HEK293 (cell line): ENCODE measurements around the gene TLNRD1.

Source experiments
- CTCF ChIP-seq: fragments of 450-650 bp; formaldehyde crosslinking; IDR thresholded peaks from 2 replicates; pipeline ENCODE4 v1.5.1; 2016; ENCODE audit warnings: missing biosample characterization, missing genetic modification characterization
- ELK4 ChIP-seq: IDR thresholded peaks from 2 replicates; pipeline ENCODE4 v1.6.1; 2011; ENCODE audit warnings: mild to moderate bottlenecking, low read depth, low read length, borderline replicate concordance
- GFI1B ChIP-seq: fragments of 450-650 bp; formaldehyde crosslinking; IDR thresholded peaks from 2 replicates; pipeline ENCODE4 v1.5.1; 2016; ENCODE audit warnings: missing biosample characterization, missing genetic modification characterization
- KLF7 ChIP-seq: fragments of 450-650 bp; formaldehyde crosslinking; IDR thresholded peaks from 2 replicates; pipeline ENCODE4 v1.5.1; 2016; ENCODE audit warnings: missing biosample characterization, missing genetic modification characterization, borderline replicate concordance
- KLF8 ChIP-seq: fragments of 450-650 bp; formaldehyde crosslinking; IDR thresholded peaks from 2 replicates; pipeline ENCODE4 v1.5.1; 2016; ENCODE audit warnings: missing biosample characterization, missing genetic modification characterization
- KLF9 ChIP-seq: fragments of 450-650 bp; formaldehyde crosslinking; IDR thresholded peaks from 2 replicates; pipeline ENCODE4 v1.5.1; 2016; ENCODE audit warnings: missing biosample characterization, missing genetic modification characterization, low read depth
- RBAK ChIP-seq: fragments of 450-650 bp; formaldehyde crosslinking; IDR thresholded peaks from 2 replicates; pipeline ENCODE4 v1.5.1; 2016; ENCODE audit warnings: missing biosample characterization, missing genetic modification characterization
- SP3 ChIP-seq: fragments of 450-650 bp; formaldehyde crosslinking; IDR thresholded peaks from 2 replicates; pipeline ENCODE4 v1.5.1; 2016; ENCODE audit warnings: missing biosample characterization, missing genetic modification characterization
- YY2 ChIP-seq: fragments of 450-650 bp; formaldehyde crosslinking; IDR thresholded peaks from 2 replicates; pipeline ENCODE4 v1.5.1; 2016; ENCODE audit warnings: missing biosample characterization, missing genetic modification characterization
- ZBTB48 ChIP-seq: fragments of 450-650 bp; formaldehyde crosslinking; IDR thresholded peaks from 2 replicates; pipeline ENCODE4 v1.5.1; 2016; ENCODE audit warnings: missing biosample characterization, missing genetic modification characterization
- ZFP41 ChIP-seq: fragments of 450-650 bp; formaldehyde crosslinking; IDR thresholded peaks from 2 replicates; pipeline ENCODE4 v1.5.1; 2016; ENCODE audit warnings: missing biosample characterization, missing genetic modification characterization, borderline replicate concordance
- ZFP69B ChIP-seq: fragments of 450-650 bp; formaldehyde crosslinking; IDR thresholded peaks from 2 replicates; pipeline ENCODE4 v1.5.1; 2016; ENCODE audit warnings: missing biosample characterization, missing genetic modification characterization
- ZNF16 ChIP-seq: fragments of 450-650 bp; formaldehyde crosslinking; IDR thresholded peaks from 2 replicates; pipeline ENCODE4 v1.5.1; 2016; ENCODE audit warnings: low read depth, missing biosample characterization, missing genetic modification characterization
- ZNF169 ChIP-seq: fragments of 450-650 bp; formaldehyde crosslinking; IDR thresholded peaks from 2 replicates; pipeline ENCODE4 v1.5.1; 2016; ENCODE audit warnings: missing biosample characterization, missing genetic modification characterization
- ZNF223 ChIP-seq: fragments of 450-650 bp; formaldehyde crosslinking; IDR thresholded peaks from 2 replicates; pipeline ENCODE4 v1.5.1; 2016; ENCODE audit warnings: missing biosample characterization, missing genetic modification characterization
- ZNF266 ChIP-seq: fragments of 450-650 bp; formaldehyde crosslinking; IDR thresholded peaks from 2 replicates; pipeline ENCODE4 v1.5.1; 2016; ENCODE audit warnings: missing biosample characterization, missing genetic modification characterization, low read depth
- ZNF449 ChIP-seq: fragments of 450-650 bp; formaldehyde crosslinking; IDR thresholded peaks from 2 replicates; pipeline ENCODE4 v1.5.1; 2017; ENCODE audit warnings: missing biosample characterization, mild to moderate bottlenecking, missing genetic modification characterization, moderate library complexity
- ZNF501 ChIP-seq: fragments of 450-650 bp; formaldehyde crosslinking; IDR thresholded peaks from 2 replicates; pipeline ENCODE4 v1.5.1; 2016; ENCODE audit warnings: missing biosample characterization, missing genetic modification characterization
- ZNF561 ChIP-seq: fragments of 450-650 bp; IDR thresholded peaks from 2 replicates; pipeline ENCODE4 v1.5.1; 2018; ENCODE audit warnings: missing biosample characterization, missing genetic modification characterization, borderline replicate concordance
- ZNF629 ChIP-seq: fragments of 450-650 bp; formaldehyde crosslinking; IDR thresholded peaks from 2 replicates; pipeline ENCODE4 v1.5.1; 2017; ENCODE audit warnings: missing biosample characterization, missing genetic modification characterization
- ZNF677 ChIP-seq: fragments of 450-650 bp; IDR thresholded peaks from 2 replicates; pipeline ENCODE4 v1.5.0; 2018; ENCODE audit warnings: missing biosample characterization, mild to moderate bottlenecking, missing genetic modification characterization, moderate library complexity
- ZNF692 ChIP-seq: fragments of 450-650 bp; formaldehyde crosslinking; IDR thresholded peaks from 2 replicates; pipeline ENCODE4 v1.5.1; 2016; ENCODE audit warnings: missing biosample characterization, missing genetic modification characterization
- ZNF707 ChIP-seq: fragments of 450-650 bp; formaldehyde crosslinking; IDR thresholded peaks from 2 replicates; pipeline ENCODE4 v1.5.1; 2016; ENCODE audit warnings: missing biosample characterization, missing genetic modification characterization
- ZNF776 ChIP-seq: fragments of 450-650 bp; formaldehyde crosslinking; IDR thresholded peaks from 2 replicates; pipeline ENCODE4 v1.5.0; 2017; ENCODE audit warnings: missing biosample characterization, missing genetic modification characterization, borderline replicate concordance
- ZSCAN30 ChIP-seq: fragments of 450-650 bp; IDR thresholded peaks from 2 replicates; pipeline ENCODE4 v1.5.1; 2018; ENCODE audit warnings: missing biosample characterization, mild to moderate bottlenecking, missing genetic modification characterization, moderate library complexity
- TF ChIP-seq, protein P1 (sequence below): fragments of 450-650 bp; formaldehyde crosslinking; IDR thresholded peaks from 2 replicates; pipeline ENCODE4 v1.5.1; 2017; ENCODE audit warnings: missing biosample characterization, missing genetic modification characterization
- TF ChIP-seq, protein P2 (sequence below): fragments of 450-650 bp; formaldehyde crosslinking; IDR thresholded peaks from 2 replicates; pipeline ENCODE4 v1.5.1; 2016; ENCODE audit warnings: missing biosample characterization, missing genetic modification characterization
- TF ChIP-seq, protein P3 (sequence below): fragments of 450-650 bp; formaldehyde crosslinking; IDR thresholded peaks from 2 replicates; pipeline ENCODE4 v1.5.1; 2016; ENCODE audit warnings: missing biosample characterization, missing genetic modification characterization

TLNRD1 gene

GRCh38 chr15:80989518-80990478, 10.9 kb upstream of the TLNRD1 start, which contains the start of gene MESD (continued):
- TF ChIP-seq ZFP69B (tag by site-specific recombination) (peak; percentile 89), ZNF677 (tag by site-specific recombination) (no peak), KLF9 (tag by site-specific recombination) (peak; percentile 80), ZNF776 (tag by site-specific recombination) (no peak), SP3 (peak; percentile 95), ELK4 (no peak), ZNF629 (tag by site-specific recombination) (peak; percentile 64; the same call in 1 of the 2 replicates), CTCF (tag by site-specific recombination) (peak; percentile 42), ZNF266 (tag by site-specific recombination) (no peak), ZNF223 (tag by site-specific recombination) (no peak), ZNF692 (tag by site-specific recombination) (peak; percentile 86; the same call in 1 of the 2 replicates), KLF8 (tag by site-specific recombination) (peak; percentile 95), GFI1B (tag by site-specific recombination) (no peak), ZNF707 (no peak), ZNF16 (tag by site-specific recombination) (no peak), RBAK (tag by site-specific recombination) (no peak), ZNF169 (tag by site-specific recombination) (no peak), ZNF449 (tag by site-specific recombination) (no peak), YY2 (tag by site-specific recombination) (peak; percentile 98), ZBTB48 (tag by site-specific recombination) (0 out of 2 replicates have a peak, but pooled peaks have one; percentile 51), ZNF561 (tag by site-specific recombination) (no peak; the same call in 1 of the 2 replicates), KLF7 (no peak; the same call in 1 of the 2 replicates), ZNF501 (peak; percentile 78; the same call in 1 of the 2 replicates), ZSCAN30 (tag by site-specific recombination) (peak; percentile 70), ZFP41 (tag by site-specific recombination) (no peak)
- TF ChIP-seq, protein P1, sequence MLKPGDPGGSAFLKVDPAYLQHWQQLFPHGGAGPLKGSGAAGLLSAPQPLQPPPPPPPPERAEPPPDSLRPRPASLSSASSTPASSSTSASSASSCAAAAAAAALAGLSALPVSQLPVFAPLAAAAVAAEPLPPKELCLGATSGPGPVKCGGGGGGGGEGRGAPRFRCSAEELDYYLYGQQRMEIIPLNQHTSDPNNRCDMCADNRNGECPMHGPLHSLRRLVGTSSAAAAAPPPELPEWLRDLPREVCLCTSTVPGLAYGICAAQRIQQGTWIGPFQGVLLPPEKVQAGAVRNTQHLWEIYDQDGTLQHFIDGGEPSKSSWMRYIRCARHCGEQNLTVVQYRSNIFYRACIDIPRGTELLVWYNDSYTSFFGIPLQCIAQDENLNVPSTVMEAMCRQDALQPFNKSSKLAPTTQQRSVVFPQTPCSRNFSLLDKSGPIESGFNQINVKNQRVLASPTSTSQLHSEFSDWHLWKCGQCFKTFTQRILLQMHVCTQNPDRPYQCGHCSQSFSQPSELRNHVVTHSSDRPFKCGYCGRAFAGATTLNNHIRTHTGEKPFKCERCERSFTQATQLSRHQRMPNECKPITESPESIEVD (tag by site-specific recombination): no peak
- TF ChIP-seq, protein P2, sequence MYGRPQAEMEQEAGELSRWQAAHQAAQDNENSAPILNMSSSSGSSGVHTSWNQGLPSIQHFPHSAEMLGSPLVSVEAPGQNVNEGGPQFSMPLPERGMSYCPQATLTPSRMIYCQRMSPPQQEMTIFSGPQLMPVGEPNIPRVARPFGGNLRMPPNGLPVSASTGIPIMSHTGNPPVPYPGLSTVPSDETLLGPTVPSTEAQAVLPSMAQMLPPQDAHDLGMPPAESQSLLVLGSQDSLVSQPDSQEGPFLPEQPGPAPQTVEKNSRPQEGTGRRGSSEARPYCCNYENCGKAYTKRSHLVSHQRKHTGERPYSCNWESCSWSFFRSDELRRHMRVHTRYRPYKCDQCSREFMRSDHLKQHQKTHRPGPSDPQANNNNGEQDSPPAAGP (tag by site-specific recombination): peak; percentile 79
- TF ChIP-seq, protein P3, sequence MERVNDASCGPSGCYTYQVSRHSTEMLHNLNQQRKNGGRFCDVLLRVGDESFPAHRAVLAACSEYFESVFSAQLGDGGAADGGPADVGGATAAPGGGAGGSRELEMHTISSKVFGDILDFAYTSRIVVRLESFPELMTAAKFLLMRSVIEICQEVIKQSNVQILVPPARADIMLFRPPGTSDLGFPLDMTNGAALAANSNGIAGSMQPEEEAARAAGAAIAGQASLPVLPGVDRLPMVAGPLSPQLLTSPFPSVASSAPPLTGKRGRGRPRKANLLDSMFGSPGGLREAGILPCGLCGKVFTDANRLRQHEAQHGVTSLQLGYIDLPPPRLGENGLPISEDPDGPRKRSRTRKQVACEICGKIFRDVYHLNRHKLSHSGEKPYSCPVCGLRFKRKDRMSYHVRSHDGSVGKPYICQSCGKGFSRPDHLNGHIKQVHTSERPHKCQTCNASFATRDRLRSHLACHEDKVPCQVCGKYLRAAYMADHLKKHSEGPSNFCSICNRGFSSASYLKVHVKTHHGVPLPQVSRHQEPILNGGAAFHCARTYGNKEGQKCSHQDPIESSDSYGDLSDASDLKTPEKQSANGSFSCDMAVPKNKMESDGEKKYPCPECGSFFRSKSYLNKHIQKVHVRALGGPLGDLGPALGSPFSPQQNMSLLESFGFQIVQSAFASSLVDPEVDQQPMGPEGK: peak; percentile 46; the same call in 1 of the 2 replicates
